Mucosa of rectum (tissue), 2 donors: ENCODE measurements around the gene MRNIP.

ENCODE experiments used
- H3K27ac ChIP-seq, 2 donors: one replicate each; pipeline ENCODE4 v1.7.0; 2013; ENCODE audit warnings: inconsistent platforms in 2 of 2, low read depth in 2 of 2, low read length in 2 of 2
- H3K27me3 ChIP-seq, 2 donors: one replicate each; pipeline ENCODE4 v1.7.0; 2013; ENCODE audit warnings: low read length in 2 of 2; ENCODE audit not compliant: control insufficient read depth in 2 of 2, insufficient read depth in 2 of 2
- H3K36me3 ChIP-seq, 2 donors: one replicate each; pipeline ENCODE4 v1.7.0; 2013; ENCODE audit warnings: low read length in 2 of 2; ENCODE audit not compliant: control insufficient read depth in 2 of 2, insufficient read depth in 2 of 2
- H3K4me1 ChIP-seq, 2 donors: one replicate each; pipeline ENCODE4 v1.7.0; 2013; ENCODE audit warnings: low read length in 2 of 2, mild to moderate bottlenecking in 1 of 2; ENCODE audit not compliant: control insufficient read depth in 2 of 2, insufficient read depth in 2 of 2
- H3K4me3 ChIP-seq, 2 donors: one replicate each; pipeline ENCODE4 v1.7.0; 2013; ENCODE audit warnings: low read length in 2 of 2
- H3K9ac ChIP-seq, 2 donors: one replicate each; pipeline ENCODE4 v1.7.0; 2013; ENCODE audit warnings: low read length in 2 of 2, low read depth in 1 of 2, mild to moderate bottlenecking in 1 of 2
- H3K9me3 ChIP-seq, 2 donors: one replicate each; pipeline ENCODE4 v1.7.0; 2013; ENCODE audit warnings: low read length in 2 of 2; ENCODE audit not compliant: control insufficient read depth in 2 of 2
- donor health status: healthy.
- donor health status: Normal muscosa, but diverticular disease.

MRNIP gene

GRCh38 chr5:179866241-179867078 is 7.8 kb upstream of the MRNIP start:
- H3K9me3 ChIP-seq: no peaks in the 10 kb centered on the region
- H3K9ac ChIP-seq: no peak overlapping the region
- no peak overlapping the region for H3K4me3 ChIP-seq
- H3K4me1 ChIP-seq: no peaks in the 10 kb centered on the region
- H3K27ac ChIP-seq: no peak overlapping the region
- H3K27me3 ChIP-seq: no peaks in the 10 kb centered on the region
- H3K36me3 ChIP-seq: peaks cover 56 to 61% of the 10 kb centered on the region in 2 donors

GRCh38 chr5:179865491-179866240 is 7.0 kb upstream of the MRNIP start:
- Histone ChIP-seq H3K36me3 (peaks cover 53% of the 10 kb centered on the region in 2 donors), H3K9me3 (no peaks in the 10 kb centered on the region), H3K9ac (no peak overlapping the region), H3K4me3 (no peak overlapping the region), H3K4me1 (no peaks in the 10 kb centered on the region), H3K27ac (no peak overlapping the region), H3K27me3 (no peaks in the 10 kb centered on the region)

- H3K9ac ChIP-seq: no peak overlapping the region
- H3K27me3 ChIP-seq: no peaks in the 10 kb centered on the region
- no peak overlapping the region for H3K27ac ChIP-seq
- H3K4me3 ChIP-seq: no peak overlapping the region
- no peaks in the 10 kb centered on the region for H3K9me3 ChIP-seq
- peaks cover 43 to 47% of the 10 kb centered on the region in 2 donors for H3K36me3 ChIP-seq
- peaks cover 0 to 1% of the 10 kb centered on the region in 2 donors for H3K4me1 ChIP-seq
Measured at GRCh38 chr5:179864686-179865085, 6.1 kb upstream of the MRNIP start.

GRCh38 chr5:179863449-179864085 is 5.0 kb upstream of the MRNIP start:
- Histone ChIP-seq H3K4me3 (no peak overlapping the region), H3K9me3 (no peaks in the 10 kb centered on the region), H3K9ac (no peak overlapping the region), H3K36me3 (peaks cover 37 to 42% of the 10 kb centered on the region in 2 donors), H3K27ac (no peak overlapping the region), H3K4me1 (peaks cover 0 to 5% of the 10 kb centered on the region in 2 donors), H3K27me3 (no peaks in the 10 kb centered on the region)

GRCh38 chr5:179862891-179863290 is 4.3 kb upstream of the MRNIP start:
- Histone ChIP-seq H3K9me3 (no peaks in the 10 kb centered on the region), H3K27me3 (no peaks in the 10 kb centered on the region), H3K4me1 (peaks cover 0 to 5% of the 10 kb centered on the region in 2 donors), H3K9ac (no peak overlapping the region), H3K36me3 (peaks cover 34 to 42% of the 10 kb centered on the region in 2 donors), H3K27ac (no peak overlapping the region), H3K4me3 (no peak overlapping the region)

GRCh38 chr5:179862296-179862695 is 3.7 kb upstream of the MRNIP start:
- no peaks in the 10 kb centered on the region for H3K9me3 ChIP-seq
- no peak overlapping the region for H3K9ac ChIP-seq
- no peaks in the 10 kb centered on the region for H3K27me3 ChIP-seq
- H3K27ac ChIP-seq: no peak overlapping the region
- H3K36me3 ChIP-seq: peaks cover 34 to 42% of the 10 kb centered on the region in 2 donors
- H3K4me1 ChIP-seq: peaks cover 0 to 5% of the 10 kb centered on the region in 2 donors
- H3K4me3 ChIP-seq: no peak overlapping the region

GRCh38 chr5:179860301-179860700 is 1.7 kb upstream of the MRNIP start:
- Histone ChIP-seq H3K4me1 (peaks cover 0 to 5% of the 10 kb centered on the region in 2 donors), H3K27me3 (no peaks in the 10 kb centered on the region), H3K36me3 (peaks cover 27 to 30% of the 10 kb centered on the region in 2 donors), H3K9me3 (no peaks in the 10 kb centered on the region), H3K9ac (no peak overlapping the region), H3K27ac (no peak overlapping the region), H3K4me3 (no peak overlapping the region)

- peak overlapping the region; percentile 48 to 95 for H3K9ac ChIP-seq
- peak overlapping the region; percentile 83 to 87 for H3K4me3 ChIP-seq
- no peaks in the 10 kb centered on the region for H3K27me3 ChIP-seq
Measured at GRCh38 chr5:179858241-179858585, 404 bp downstream of the MRNIP start.

GRCh38 chr5:179854356-179854755 is 4.3 kb downstream of the MRNIP start:
- H3K4me1 ChIP-seq: peaks cover 0 to 1% of the 10 kb centered on the region in 2 donors
- H3K4me3 ChIP-seq: no peak overlapping the region

More at GRCh38 chr5:179858241-179858585, 404 bp downstream of the MRNIP start:
- peak overlapping the region; percentile 28 to 91 for H3K27ac ChIP-seq
- H3K36me3 ChIP-seq: peaks cover 11 to 12% of the 10 kb centered on the region in 2 donors
- H3K9me3 ChIP-seq: no peaks in the 10 kb centered on the region
- peaks cover 0 to 5% of the 10 kb centered on the region in 2 donors for H3K4me1 ChIP-seq

More at GRCh38 chr5:179854356-179854755, 4.3 kb downstream of the MRNIP start:
- no peak overlapping the region for H3K9ac ChIP-seq
- no peaks in the 10 kb centered on the region for H3K27me3 ChIP-seq
- H3K27ac ChIP-seq: no peak overlapping the region
- H3K9me3 ChIP-seq: no peaks in the 10 kb centered on the region
- peaks cover 25 to 33% of the 10 kb centered on the region in 2 donors for H3K36me3 ChIP-seq
